Activated CD4-positive, alpha-beta T cell treated with anti-CD3 and anti-CD28 coated beads, Interleukin-2, amount 50 U/mL, for 48 hours (primary cell): ENCODE measurements around the gene ZBTB20.
"Not testable (repeated sequence)": the region's sequence is repeated elsewhere in the genome, so short reads cannot be mapped to it uniquely, and the experiment has no call there.

Experiments
- DNase-seq, 2 experiments: peaks; one replicate each; pipeline ENCODE4 v3.0.0-alpha.2; 2020

Gene ZBTB20

DNA sequence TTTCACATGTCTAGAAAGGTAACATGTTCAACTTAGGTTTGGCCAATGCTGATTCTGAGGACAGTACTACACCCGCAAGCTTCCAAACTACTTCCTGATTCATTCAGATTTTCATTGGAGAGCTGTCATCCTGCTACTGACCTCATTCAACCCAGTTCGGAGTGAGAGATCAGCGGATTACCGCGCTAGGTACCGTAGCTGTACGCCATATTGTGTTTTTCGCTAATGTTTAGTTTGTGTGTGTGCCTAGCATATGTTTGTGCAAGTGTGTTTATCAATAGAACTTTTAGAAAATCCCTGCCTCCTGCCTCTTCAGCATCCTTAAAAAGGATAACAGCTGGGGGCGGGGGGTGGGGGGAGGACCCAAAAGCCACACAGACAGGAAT, 1.1 kb downstream of the ZBTB20 start:
- DNase-seq: peak; percentile 31 to 57

DNA sequence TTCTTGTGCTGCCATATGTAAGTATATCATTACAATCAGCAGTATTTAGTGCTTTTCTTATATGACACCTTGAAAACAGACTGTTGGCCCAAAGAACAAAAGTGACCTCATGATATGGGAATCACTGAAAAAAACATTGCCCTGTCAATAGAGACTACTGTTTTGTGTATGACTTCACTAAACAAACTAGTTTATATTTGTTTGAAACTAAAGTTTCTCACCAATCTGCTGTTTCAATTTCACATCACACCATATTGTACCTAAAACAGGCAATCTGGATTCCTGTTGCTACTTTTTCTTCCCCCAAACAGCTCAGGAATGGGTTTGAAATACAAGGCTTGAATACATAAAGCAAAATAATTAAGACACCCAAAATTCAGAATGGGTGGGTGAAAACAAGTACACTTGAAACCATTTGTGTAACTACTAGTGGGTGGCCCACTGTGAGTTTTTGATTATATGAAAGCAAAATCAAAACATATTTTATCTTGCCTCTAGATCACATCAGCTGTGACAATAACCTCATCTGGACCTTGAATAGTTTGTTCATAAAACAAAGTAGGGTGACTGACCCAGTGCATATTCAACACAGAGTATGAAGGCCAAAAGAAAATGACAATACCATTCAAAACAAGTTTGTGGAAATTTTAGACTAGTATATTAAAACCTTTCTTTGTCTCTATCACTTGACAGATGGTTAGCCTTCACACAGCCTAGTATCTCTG, 5.9 kb downstream of the ZBTB20 start:
- DNase-seq: no peak

GRCh38 chr3:115139072-115139471, 8.0 kb downstream of the ZBTB20 start:
- DNase-seq: no peak

DNA sequence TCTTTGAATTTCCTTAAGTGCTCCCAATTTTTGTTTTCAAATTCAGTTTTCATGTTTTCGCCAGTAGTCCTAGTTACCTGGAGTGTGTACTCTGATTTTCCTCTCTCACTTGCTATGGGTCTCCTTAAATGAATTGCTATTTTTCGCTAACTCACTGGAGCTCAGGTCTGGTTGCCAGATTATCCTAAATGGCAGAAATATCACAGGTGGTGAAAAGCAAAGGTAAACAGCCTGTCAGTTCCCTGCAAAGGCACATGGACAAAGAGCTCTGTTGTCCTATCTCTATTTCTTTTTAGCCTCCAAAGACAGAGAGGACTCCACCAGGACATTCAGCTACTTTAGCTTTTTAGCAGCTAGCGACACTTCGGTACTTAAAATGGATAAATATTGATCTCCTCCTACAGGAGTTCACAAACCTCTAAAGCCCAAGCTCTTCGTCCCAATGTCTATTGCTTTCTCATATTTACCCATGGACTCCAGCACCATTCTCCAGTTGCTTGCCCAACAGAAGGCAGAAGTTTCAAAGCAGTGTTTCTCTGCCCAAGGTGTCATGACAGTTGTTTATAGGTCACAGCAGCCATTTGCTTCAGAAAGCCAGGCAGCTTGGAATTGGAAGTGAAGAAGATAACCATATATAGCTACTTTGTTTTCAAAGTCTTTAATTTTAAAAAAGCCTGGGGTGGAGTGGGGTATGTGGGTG, 12.3 kb downstream of the ZBTB20 start:
- no peak for DNase-seq

DNA sequence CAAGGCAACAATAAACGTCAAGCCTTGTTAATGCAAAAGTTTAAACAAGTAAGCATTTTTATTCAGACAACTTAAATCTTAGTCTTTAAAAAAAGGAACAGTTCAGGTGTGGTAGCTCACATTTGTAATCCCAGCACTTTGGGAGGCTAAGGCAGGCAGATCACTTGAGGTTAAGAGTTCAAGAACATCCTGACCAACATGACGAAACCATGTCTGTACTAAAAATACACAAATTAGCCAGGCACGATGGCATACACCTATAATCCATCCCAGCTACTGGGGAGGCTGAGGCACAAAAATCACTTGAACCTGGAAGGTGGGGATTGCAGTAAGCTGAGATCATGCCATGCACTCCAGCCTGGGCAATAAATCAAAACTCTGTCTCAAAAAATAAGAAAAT, 19.9 kb downstream of the ZBTB20 start:
- no peak for DNase-seq

GRCh38 chr3:115120597-115120996, 26.5 kb downstream of the ZBTB20 start:
- DNase-seq: no peak

DNA sequence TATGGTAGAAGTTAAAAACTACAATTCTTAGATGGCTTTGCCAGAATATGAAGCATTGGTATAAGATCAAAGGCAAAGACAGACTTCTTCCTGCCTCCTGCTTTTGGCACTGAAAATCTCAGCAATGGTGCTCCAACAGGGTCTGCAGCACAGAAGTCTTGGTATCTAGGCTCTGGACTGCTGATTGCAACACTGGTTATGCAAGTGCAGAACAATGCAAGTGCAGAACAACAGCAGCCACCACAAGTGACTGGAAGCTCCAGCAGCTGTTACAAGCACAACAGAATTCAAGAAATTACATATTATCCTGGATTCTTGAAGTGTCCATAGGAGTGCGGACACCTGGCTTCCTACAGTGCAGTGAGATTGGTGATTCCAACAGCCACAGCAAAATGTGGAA, 33.7 kb downstream of the ZBTB20 start:
- no peak for DNase-seq

DNA sequence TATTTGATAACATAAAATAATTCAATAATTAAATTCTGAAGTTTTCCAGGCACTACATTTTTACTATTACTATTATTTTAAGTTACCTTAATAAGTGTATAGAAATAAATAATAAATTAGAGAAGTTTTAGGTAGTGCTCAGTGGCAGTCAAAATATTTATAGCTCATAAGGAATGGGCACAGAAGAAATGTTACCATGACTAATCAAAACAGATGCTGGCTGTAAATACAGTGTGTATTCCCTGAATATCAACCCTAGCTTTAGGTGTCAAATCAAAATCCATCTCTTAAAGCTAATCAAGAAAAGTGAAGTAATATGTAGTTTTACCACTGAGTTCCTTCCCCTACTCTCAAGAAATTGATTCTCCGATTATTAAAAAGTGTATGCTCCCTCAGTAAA, 35.5 kb downstream of the ZBTB20 start:
- no peak for DNase-seq

GRCh38 chr3:115110830-115111229, 36.3 kb downstream of the ZBTB20 start:
- DNase-seq: no peak

GRCh38 chr3:115110066-115110465, 37.0 kb downstream of the ZBTB20 start:
- DNase-seq: not testable (repeated sequence)

DNA sequence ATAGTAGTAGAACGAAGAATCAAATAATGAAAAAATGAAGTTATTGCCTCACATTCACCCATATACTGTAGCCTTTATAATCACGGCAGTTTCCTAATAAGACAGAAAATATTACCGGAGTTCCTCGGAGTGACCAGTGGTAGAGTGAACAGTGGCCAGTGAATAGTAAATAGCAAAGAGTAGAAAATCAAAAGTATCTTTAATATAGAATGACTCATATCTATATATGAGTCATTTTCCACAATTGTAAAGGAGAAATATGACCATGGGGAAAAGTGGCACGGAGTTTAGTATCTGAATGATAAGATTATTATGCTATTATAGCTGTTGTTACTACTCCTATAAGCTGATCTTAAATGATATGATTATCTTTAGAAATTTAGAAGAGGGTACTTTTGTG, 38.5 kb downstream of the ZBTB20 start:
- no peak for DNase-seq

GRCh38 chr3:115102046-115102445, 45.0 kb downstream of the ZBTB20 start:
- no peak for DNase-seq

DNA sequence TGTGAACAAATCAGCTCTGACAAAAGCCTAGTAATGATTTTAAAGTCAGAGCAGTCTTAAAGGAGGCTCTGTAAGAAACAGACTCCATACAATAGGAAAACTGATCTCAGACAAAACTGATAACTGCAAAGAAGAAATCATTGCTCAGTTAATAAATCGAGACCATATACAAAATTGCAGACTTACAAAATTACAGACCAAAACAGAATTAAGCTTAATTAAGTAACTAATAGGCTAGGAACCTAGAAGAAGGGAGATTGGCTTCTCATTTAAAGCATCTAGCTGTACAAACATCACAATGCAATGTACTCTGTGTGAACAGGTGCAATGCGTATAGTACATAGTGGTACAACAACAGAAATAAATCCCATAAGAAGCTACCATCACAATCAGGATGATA, 46.3 kb downstream of the ZBTB20 start:
- no peak for DNase-seq

GRCh38 chr3:115099986-115100571, 47.0 kb downstream of the ZBTB20 start:
- peak in 1 of 2 experiments; percentile 10 for DNase-seq

DNA sequence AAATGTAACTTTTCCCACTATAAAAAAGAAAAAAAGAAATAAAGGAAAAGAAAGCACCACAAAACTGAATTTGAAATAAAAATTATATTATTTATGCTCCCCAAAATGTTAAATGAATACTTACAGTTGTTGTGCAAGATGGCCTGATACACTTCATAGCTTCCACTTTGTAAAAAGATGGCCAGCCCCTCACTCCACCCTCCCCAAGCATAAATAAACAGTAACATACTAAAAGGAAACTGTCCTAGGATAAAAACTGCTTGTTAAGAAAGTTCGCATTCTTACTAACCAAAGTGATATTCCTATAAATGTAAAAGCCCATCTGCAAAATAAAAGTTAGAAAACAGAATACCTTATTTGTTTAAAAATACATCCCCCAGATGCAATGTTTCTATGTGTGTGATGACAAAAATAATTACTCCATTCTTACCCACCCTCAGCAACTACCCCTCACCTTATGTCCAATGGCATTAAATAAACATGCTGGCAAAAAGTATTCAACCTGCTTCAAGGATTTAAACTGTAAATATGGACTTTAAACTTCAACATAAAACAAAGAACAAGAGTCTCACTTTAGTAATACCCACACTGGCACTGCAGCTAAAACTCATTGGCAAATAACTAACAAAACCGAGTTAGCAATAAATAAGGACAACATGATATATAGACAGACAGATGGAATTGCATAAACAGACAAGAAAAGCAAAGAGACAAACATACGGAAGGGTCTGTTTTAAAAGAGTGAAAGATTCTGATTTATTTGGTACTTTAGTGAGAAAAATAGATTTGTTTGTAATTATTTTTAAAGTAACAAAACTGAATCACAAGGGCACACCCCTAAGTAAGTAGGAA, 47.7 kb downstream of the ZBTB20 start:
- DNase-seq: no peak

DNA sequence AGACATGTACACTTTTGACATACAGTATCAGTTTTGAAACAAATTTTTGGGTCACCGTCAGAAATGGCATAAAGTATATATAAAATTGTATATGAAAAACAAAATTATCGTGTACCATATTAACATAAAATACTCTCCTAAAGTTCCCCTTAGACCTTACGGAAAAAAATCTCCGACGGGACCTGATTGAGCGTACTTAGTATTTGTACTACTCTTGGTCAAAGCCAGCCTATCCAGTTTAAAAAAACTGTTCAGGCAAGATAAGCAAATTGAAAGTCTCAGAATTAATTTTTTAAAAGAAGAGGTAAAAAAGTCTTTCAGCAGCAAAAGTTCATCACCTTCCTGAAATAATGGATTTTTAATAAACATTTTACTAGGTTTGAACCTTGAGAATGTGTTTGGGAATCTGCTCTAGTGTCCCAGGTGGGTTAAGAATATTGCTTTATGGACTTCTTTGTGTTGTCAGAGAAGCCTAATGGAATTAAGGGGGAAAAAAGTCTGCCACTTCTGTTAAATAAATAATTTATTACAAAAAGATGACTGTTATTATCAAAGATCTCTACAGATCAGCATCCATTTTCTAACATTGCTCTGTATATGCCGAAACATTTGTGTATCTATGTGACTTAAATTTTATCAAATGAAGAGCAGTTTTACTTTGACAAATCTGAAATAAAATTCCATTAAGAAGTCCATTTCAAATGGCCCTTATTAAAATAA, 48.6 kb downstream of the ZBTB20 start:
- no peak for DNase-seq

DNA sequence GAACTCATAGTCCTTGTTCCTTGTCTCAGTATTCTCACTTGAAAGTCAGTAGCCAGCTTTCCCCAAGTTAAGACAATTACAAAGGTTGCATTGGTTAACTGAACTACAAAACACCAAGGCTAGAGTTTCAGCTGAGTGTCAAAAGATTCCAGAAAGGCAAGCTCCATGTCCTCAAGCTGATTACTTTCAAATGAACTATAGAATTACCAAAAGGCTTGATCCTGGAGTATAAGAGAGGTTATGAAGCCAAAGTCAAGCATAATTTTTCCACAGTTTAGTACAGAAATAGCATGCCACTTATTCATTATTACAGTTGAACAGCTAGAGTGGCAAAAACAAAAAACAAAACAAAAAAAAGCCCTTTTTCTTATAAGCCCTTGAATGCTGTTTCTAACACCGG, 51.9 kb downstream of the ZBTB20 start:
- no peak for DNase-seq

- DNase-seq: peak; percentile 50 to 62
These were observed 54.8 kb downstream of the ZBTB20 start for GRCh38 chr3:115092220-115092791.

- DNase-seq: no peak
These were observed 56.4 kb downstream of the ZBTB20 start for GRCh38 chr3:115090712-115091111.

DNA sequence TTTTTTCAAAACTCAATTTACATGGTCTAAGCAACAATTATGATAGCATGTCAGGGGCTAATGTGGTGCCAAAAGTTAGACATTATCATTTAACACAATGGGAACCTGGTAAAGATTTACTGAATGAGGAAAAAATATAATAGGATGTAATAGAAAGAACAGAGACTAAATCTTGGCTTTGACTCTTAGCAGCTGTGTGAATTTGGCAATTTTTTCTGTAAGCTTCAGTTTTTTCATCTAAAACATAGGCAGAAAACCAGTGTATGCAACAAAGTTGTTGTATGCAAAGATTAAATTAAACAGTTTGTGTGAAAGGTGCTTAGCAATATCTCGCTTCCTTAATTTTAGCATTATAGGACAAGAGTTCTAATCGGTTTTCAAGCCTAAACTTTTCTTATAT, 57.6 kb downstream of the ZBTB20 start:
- no peak for DNase-seq

GRCh38 chr3:115087512-115087911, 59.6 kb downstream of the ZBTB20 start:
- no peak for DNase-seq

GRCh38 chr3:115086344-115086743, 60.7 kb downstream of the ZBTB20 start:
- no peak for DNase-seq
